Peyer's patch (tissue), 4 donors: ENCODE results near the gene RNF5. TPM values are rescaled to one million over a fixed set of nuclear protein-coding genes. Genes with fewer than 3 reads are reported as not detected.

ENCODE experiments used
- DNase-seq, 3 donors: peaks; one replicate each; pipeline ENCODE4 v3.0.0-alpha.2; 2017 to 2019
- H3K27ac ChIP-seq, 4 donors: fragments of 200-600 bp; sonication (generic); one replicate each; pipeline ENCODE4 v1.5.1; 2016 to 2019
- H3K27me3 ChIP-seq, 2 donors: fragments of 200-600 bp; sonication (generic); one replicate each; pipeline ENCODE4 v1.5.1; 2019
- H3K36me3 ChIP-seq, 3 donors: fragments of 200-600 bp; sonication (generic); one replicate each; pipeline ENCODE4 v1.5.1; 2016 to 2019
- H3K4me1 ChIP-seq, 4 donors: fragments of 200-600 bp; sonication (generic); one replicate each; pipeline ENCODE4 v1.5.1; 2016 to 2019
- H3K4me3 ChIP-seq, 4 donors: fragments of 200-600 bp; sonication (generic); 1 replicate in 3 of 4; 2 replicates in 1 of 4; pipeline ENCODE4 v1.5.1; 2016 to 2019; ENCODE audit warnings: mild to moderate bottlenecking in 1 of 4
- H3K9me3 ChIP-seq, 4 donors: fragments of 200-600 bp; sonication (generic); one replicate each; pipeline ENCODE4 v1.5.1; 2016 to 2019; ENCODE audit warnings: mild to moderate bottlenecking in 1 of 4
- POLR2A ChIP-seq, 2 donors: fragments of 450-650 bp; IDR thresholded peaks; one replicate each; pipeline ENCODE4 v1.5.1; 2017; ENCODE audit warnings: antibody characterized with exemption in 2 of 2, mild to moderate bottlenecking in 2 of 2, moderate library complexity in 2 of 2
- total RNA-seq, 4 donors: library from RNA; depleted of rRNA; stranded (reverse); fragments of >200 nt; gene quantifications; one replicate each; pipeline ENCODE4 v1.1.0, GENCODE V29; 2016
- TF ChIP-seq, protein P1 (sequence below), 6 experiments: fragments of 450-650 bp in 4 of 6; fragments of 200-600 bp in 2 of 6; sonication (generic) in 1 of 6; IDR thresholded peaks; one replicate each; pipeline ENCODE4 v1.5.1; 2017 to 2019; ENCODE audit warnings: antibody characterized with exemption in 6 of 6, mild to moderate bottlenecking in 3 of 6, moderate library complexity in 1 of 6

The RNF5 gene
- total RNA-seq, 4 donors from 2014 or later: 84.2 to 199 (median 115) TPM

- Histone ChIP-seq H3K36me3 (no peaks in the 10 kb centered on the region), H3K4me1 (no peaks in the 10 kb centered on the region), H3K27me3 (no peaks in the 10 kb centered on the region), H3K4me3 (no peak overlapping the region), H3K9me3 (no peaks in the 10 kb centered on the region), H3K27ac (no peak overlapping the region)
- TF ChIP-seq, protein P1, sequence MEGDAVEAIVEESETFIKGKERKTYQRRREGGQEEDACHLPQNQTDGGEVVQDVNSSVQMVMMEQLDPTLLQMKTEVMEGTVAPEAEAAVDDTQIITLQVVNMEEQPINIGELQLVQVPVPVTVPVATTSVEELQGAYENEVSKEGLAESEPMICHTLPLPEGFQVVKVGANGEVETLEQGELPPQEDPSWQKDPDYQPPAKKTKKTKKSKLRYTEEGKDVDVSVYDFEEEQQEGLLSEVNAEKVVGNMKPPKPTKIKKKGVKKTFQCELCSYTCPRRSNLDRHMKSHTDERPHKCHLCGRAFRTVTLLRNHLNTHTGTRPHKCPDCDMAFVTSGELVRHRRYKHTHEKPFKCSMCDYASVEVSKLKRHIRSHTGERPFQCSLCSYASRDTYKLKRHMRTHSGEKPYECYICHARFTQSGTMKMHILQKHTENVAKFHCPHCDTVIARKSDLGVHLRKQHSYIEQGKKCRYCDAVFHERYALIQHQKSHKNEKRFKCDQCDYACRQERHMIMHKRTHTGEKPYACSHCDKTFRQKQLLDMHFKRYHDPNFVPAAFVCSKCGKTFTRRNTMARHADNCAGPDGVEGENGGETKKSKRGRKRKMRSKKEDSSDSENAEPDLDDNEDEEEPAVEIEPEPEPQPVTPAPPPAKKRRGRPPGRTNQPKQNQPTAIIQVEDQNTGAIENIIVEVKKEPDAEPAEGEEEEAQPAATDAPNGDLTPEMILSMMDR (IDR thresholded peaks at IDR 0.05): no peak
- TF ChIP-seq POLR2A (IDR thresholded peaks at IDR 0.05): no peak
- no peak for DNase-seq
Measured at GRCh38 chr6:32214126-32214525, 35.9 kb downstream of the RNF5 start.

- no peaks in the 10 kb centered on the region for H3K9me3 ChIP-seq
- H3K27ac ChIP-seq: no peak overlapping the region
Measured at GRCh38 chr6:32215617-32216016, 37.4 kb downstream of the RNF5 start.

GRCh38 chr6:32216285-32216684 lies 38.1 kb downstream of the RNF5 start:
- Histone ChIP-seq H3K9me3 (no peaks in the 10 kb centered on the region), H3K4me1 (no peaks in the 10 kb centered on the region), H3K36me3 (no peaks in the 10 kb centered on the region), H3K27me3 (no peaks in the 10 kb centered on the region), H3K27ac (no peak overlapping the region), H3K4me3 (no peak overlapping the region)
- no peak for TF ChIP-seq POLR2A (IDR thresholded peaks at IDR 0.05)
- TF ChIP-seq, protein P1 (IDR thresholded peaks at IDR 0.05): no peak
- no peak for DNase-seq

More at GRCh38 chr6:32215617-32216016, 37.4 kb downstream of the RNF5 start:
- DNase-seq: no peak
- Histone ChIP-seq H3K36me3 (no peaks in the 10 kb centered on the region), H3K4me1 (no peaks in the 10 kb centered on the region), H3K4me3 (no peak overlapping the region), H3K27me3 (no peaks in the 10 kb centered on the region)
- no peak for TF ChIP-seq POLR2A (IDR thresholded peaks at IDR 0.05)
- TF ChIP-seq, protein P1 (IDR thresholded peaks at IDR 0.05): no peak

DNA sequence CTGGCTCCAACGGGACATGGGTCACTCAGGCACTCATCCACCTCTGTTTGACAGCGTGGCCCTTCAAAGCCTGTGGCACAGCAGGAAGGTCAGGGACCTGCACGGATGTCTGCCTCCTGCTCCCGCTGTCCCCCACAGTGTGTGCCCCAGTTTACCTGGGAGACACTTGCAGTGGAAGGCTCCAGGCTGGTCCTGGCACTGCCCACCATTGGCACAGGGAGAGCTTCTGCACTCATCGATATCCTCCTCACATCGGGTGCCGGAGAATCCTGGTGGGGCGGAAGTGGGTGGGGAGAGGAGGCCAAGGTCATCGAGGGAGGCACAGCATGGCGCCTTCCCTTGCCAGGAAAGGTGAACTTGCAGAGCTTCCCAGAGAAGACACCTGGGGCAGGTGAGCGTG lies 38.8 kb downstream of the RNF5 start:
- no peak for DNase-seq
- TF ChIP-seq, protein P1 (IDR thresholded peaks at IDR 0.05): no peak
- TF ChIP-seq POLR2A (IDR thresholded peaks at IDR 0.05): no peak

DNA sequence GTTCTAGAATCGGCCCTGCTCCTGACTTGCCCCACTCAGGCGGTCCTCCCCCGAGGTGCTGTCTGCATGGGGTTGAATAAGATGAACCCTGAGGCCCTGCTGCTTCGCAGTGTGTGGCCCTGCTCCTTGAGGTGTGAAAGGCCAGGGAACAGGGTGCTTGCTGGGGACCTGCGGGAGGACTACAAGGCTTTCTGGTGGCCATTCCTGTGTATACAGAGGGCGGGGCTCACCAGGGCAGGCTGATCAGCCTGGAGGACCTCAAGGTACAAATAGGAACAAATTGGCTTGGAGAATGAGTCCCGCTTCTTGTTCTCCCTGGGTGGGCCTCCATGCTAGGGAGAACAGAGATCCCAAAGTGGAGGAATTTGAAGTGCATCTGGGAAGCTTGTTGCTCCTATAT lies 40.0 kb downstream of the RNF5 start:
- no peak overlapping the region for H3K4me3 ChIP-seq
- no peaks in the 10 kb centered on the region for H3K9me3 ChIP-seq
- TF ChIP-seq, protein P1 (IDR thresholded peaks at IDR 0.05): no peak
- TF ChIP-seq POLR2A (IDR thresholded peaks at IDR 0.05): no peak
- H3K4me1 ChIP-seq: peaks cover 0 to 7% (median 0%) of the 10 kb centered on the region in 4 donors
- H3K27ac ChIP-seq: no peak overlapping the region
- no peak for DNase-seq
- no peaks in the 10 kb centered on the region for H3K36me3 ChIP-seq
- no peaks in the 10 kb centered on the region for H3K27me3 ChIP-seq

More for the DNA sequence above, 38.8 kb downstream of the RNF5 start:
- Histone ChIP-seq H3K36me3 (no peaks in the 10 kb centered on the region), H3K9me3 (no peaks in the 10 kb centered on the region), H3K4me1 (peaks cover 0 to 2% (median 0%) of the 10 kb centered on the region in 4 donors), H3K27me3 (no peaks in the 10 kb centered on the region), H3K4me3 (no peak overlapping the region), H3K27ac (no peak overlapping the region)

DNA sequence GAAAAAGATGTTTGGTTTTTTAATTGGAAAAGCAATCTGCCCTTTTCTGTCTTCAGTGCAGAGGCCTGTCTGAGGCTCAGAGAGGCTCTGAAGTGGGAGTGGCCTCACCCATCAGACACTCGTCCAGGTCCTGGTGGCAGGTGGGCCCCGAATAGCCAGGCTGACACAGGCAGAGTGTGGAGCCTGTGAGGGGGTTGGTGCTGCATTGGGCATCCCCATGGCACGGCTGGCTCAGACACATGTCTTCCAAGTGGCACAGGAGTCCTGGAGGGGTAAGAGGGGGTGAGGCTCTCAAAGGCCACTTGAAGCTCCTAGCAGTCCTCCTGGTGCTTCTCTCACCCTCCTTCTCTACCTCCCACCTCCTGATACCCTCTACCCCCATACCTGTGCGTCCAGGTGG lies 41.8 kb downstream of the RNF5 start:
- no peak for DNase-seq
- Histone ChIP-seq H3K27me3 (no peaks in the 10 kb centered on the region), H3K36me3 (no peaks in the 10 kb centered on the region), H3K9me3 (no peaks in the 10 kb centered on the region), H3K4me1 (peaks cover 0 to 7% (median 0%) of the 10 kb centered on the region in 4 donors), H3K27ac (no peak overlapping the region), H3K4me3 (no peak overlapping the region)
- TF ChIP-seq, protein P1 (IDR thresholded peaks at IDR 0.05): no peak
- no peak for TF ChIP-seq POLR2A (IDR thresholded peaks at IDR 0.05)
